Tibial nerve (tissue), 4 donors: ENCODE results near the gene PYHIN1. TPM values are rescaled to one million over a fixed set of nuclear protein-coding genes. Genes with fewer than 3 reads are reported as not detected.
"Not testable (repeated sequence)": the region's sequence is repeated elsewhere in the genome, so short reads cannot be mapped to it uniquely, and the experiment has no call there.

Experiments
- DNase-seq, 2 donors: peaks; one replicate each; pipeline ENCODE4 v3.0.0-alpha.2; 2019; ENCODE audit warnings: low spot score in 2 of 2
- H3K27ac ChIP-seq, 4 donors: fragments of 200-600 bp; sonication (generic) in 3 of 4; one replicate each; pipeline ENCODE4 v1.5.1; 2017 to 2019; ENCODE audit warnings: mild to moderate bottlenecking in 1 of 4
- H3K27me3 ChIP-seq, 2 donors: fragments of 200-600 bp; sonication (generic) in 1 of 2; one replicate each; pipeline versions ENCODE4 v1.5.1 to v1.6.0; 2017 to 2019
- H3K36me3 ChIP-seq, 3 donors: fragments of 200-600 bp; sonication (generic); one replicate each; pipeline ENCODE4 v1.5.1; 2018 to 2019
- H3K4me1 ChIP-seq, 4 donors: fragments of 200-600 bp; sonication (generic) in 3 of 4; one replicate each; pipeline ENCODE4 v1.5.1; 2017 to 2019
- H3K4me3 ChIP-seq, 4 donors: fragments of 200-600 bp; sonication (generic) in 3 of 4; one replicate each; pipeline ENCODE4 v1.5.1; 2017 to 2019; ENCODE audit warnings: mild to moderate bottlenecking in 1 of 4, moderate library complexity in 1 of 4
- H3K9me3 ChIP-seq, 4 donors: fragments of 200-600 bp; sonication (generic) in 3 of 4; one replicate each; pipeline ENCODE4 v1.5.1; 2017 to 2019
- CTCF ChIP-seq, 5 experiments: fragments of 200-600 bp in 3 of 5; fragments of 450-650 bp in 2 of 5; sonication (generic) in 3 of 5; IDR thresholded peaks; one replicate each; pipeline ENCODE4 v1.5.1; 2016 to 2019; ENCODE audit warnings: antibody characterized with exemption in 5 of 5, mild to moderate bottlenecking in 3 of 5, moderate library complexity in 2 of 5
- EP300 ChIP-seq, 2 donors: sonication (generic); formaldehyde crosslinking; IDR thresholded peaks; one replicate each; pipeline ENCODE4 v1.6.1; 2017; ENCODE audit warnings: antibody characterized with exemption in 2 of 2, mild to moderate bottlenecking in 1 of 2
- POLR2A ChIP-seq, 2 donors: fragments of 450-650 bp; IDR thresholded peaks; one replicate each; pipeline ENCODE4 v1.6.1; 2017; ENCODE audit warnings: antibody characterized with exemption in 2 of 2, mild to moderate bottlenecking in 2 of 2, moderate library complexity in 2 of 2
- WGBS, 2 donors: methylation state at CpG; one replicate each; pipeline ENCODE4 v1.1.5; 2018; 5-methylcytosine and 5-hydroxymethylcytosine counted together
- total RNA-seq, 4 donors: library from RNA; depleted of rRNA; stranded (reverse); fragments of >200 nt; gene quantifications; one replicate each; pipeline ENCODE4 v1.1.0, GENCODE V29; 2016

PYHIN1 gene
- total RNA-seq, 4 donors from 2014 or later: 2.2 to 5.2 (median 3.6) TPM

- peaks cover 0 to 70% (median 31%) of the 10 kb centered on the region in 4 donors for H3K4me1 ChIP-seq
- H3K27ac ChIP-seq: peak overlapping the region in 3 of 4 donors; percentile 87 to 98 (median 94)
- no peaks in the 10 kb centered on the region for H3K9me3 ChIP-seq
- H3K36me3 ChIP-seq: no peaks in the 10 kb centered on the region
- peak overlapping the region in 1 of 4 donors; percentile 59 for H3K4me3 ChIP-seq
- H3K27me3 ChIP-seq: no peaks in the 10 kb centered on the region
- no peak for DNase-seq
- TF ChIP-seq CTCF (IDR thresholded peaks at IDR 0.05) (no peak), EP300 (IDR thresholded peaks at IDR 0.05) (no peak), POLR2A (IDR thresholded peaks at IDR 0.05) (no peak)
- 50 to 53% methylated on average over 4 of the region's 4 CpGs for WGBS, 2 donors
These were observed 77.4 kb downstream of the PYHIN1 start for GRCh38 chr1:159008744-159009188.

GRCh38 chr1:159009287-159009686 lies 77.9 kb downstream of the PYHIN1 start:
- no peaks in the 10 kb centered on the region for H3K27me3 ChIP-seq
- peaks cover 0 to 75% (median 32%) of the 10 kb centered on the region in 4 donors for H3K4me1 ChIP-seq
- no peak for DNase-seq
- peak overlapping the region; percentile 78 to 98 (median 90) for H3K27ac ChIP-seq
- H3K4me3 ChIP-seq: peak overlapping the region; percentile 45 to 62 (median 52)
- no peaks in the 10 kb centered on the region for H3K36me3 ChIP-seq
- WGBS, 2 donors: 54 to 55% methylated on average over 2 of the region's 2 CpGs
- TF ChIP-seq POLR2A (IDR thresholded peaks at IDR 0.05) (no peak), CTCF (IDR thresholded peaks at IDR 0.05) (no peak)
- H3K9me3 ChIP-seq: no peaks in the 10 kb centered on the region

- Histone ChIP-seq H3K27me3 (no peaks in the 10 kb centered on the region), H3K36me3 (peaks cover 0 to 2% (median 0%) of the 10 kb centered on the region in 3 donors), H3K27ac (peak within 1 kb of the TSS; percentile 78 to 98 (median 90)), H3K4me1 (peaks cover 0 to 79% (median 33%) of the 10 kb centered on the region in 4 donors), H3K9me3 (no peaks in the 10 kb centered on the region), H3K4me3 (peak within 1 kb of the TSS; percentile 45 to 62 (median 52))
- 1 to 3% methylated on average over 5 of the region's 5 CpGs for WGBS, 2 donors
- DNase-seq: peak in 1 of 2 donors; percentile 74
- TF ChIP-seq CTCF (IDR thresholded peaks at IDR 0.05) (peak in 1 of 5 experiments; percentile 10), POLR2A (IDR thresholded peaks at IDR 0.05) (peak; percentile 65 to 71), EP300 (IDR thresholded peaks at IDR 0.05) (peak in 1 of 2 donors; percentile 95)
These were observed 78.5 kb downstream of the PYHIN1 start, which contains the start of gene IFI16 for GRCh38 chr1:159009704-159010361. TSS of gene IFI16 (plus strand) at chr1:159009907. CDS start at chr1:159014681, 4,774 bp downstream.

GRCh38 chr1:159010391-159010790 lies 79.0 kb downstream of the PYHIN1 start:
- Histone ChIP-seq H3K27ac (peak overlapping the region; percentile 78 to 98 (median 90)), H3K36me3 (peaks cover 0 to 7% (median 0%) of the 10 kb centered on the region in 3 donors), H3K4me1 (peaks cover 0 to 79% (median 33%) of the 10 kb centered on the region in 4 donors), H3K4me3 (peak overlapping the region; percentile 45 to 62 (median 52)), H3K27me3 (no peaks in the 10 kb centered on the region), H3K9me3 (no peaks in the 10 kb centered on the region)
- 5 to 6% methylated on average over 5 of the region's 5 CpGs for WGBS, 2 donors
- DNase-seq: no peak
- TF ChIP-seq EP300 (IDR thresholded peaks at IDR 0.05) (no peak), POLR2A (IDR thresholded peaks at IDR 0.05) (no peak), CTCF (IDR thresholded peaks at IDR 0.05) (no peak)

- Histone ChIP-seq H3K4me1 (peaks cover 0 to 79% (median 34%) of the 10 kb centered on the region in 4 donors), H3K27ac (peak overlapping the region; percentile 78 to 98 (median 90)), H3K4me3 (peak overlapping the region; percentile 45 to 62 (median 52)), H3K36me3 (peaks cover 0 to 13% (median 0%) of the 10 kb centered on the region in 3 donors)
- WGBS, 2 donors: 15 to 21% methylated on average over 9 of the region's 9 CpGs
- H3K9me3 ChIP-seq, H3K27me3 ChIP-seq: not testable (repeated sequence)
- peak in 1 of 2 donors; percentile 16 for DNase-seq
These were observed 79.6 kb downstream of the PYHIN1 start for GRCh38 chr1:159011001-159011400.
